Measurements from ENCODE around the gene CPSF3.

CPSF3 gene

DNA sequence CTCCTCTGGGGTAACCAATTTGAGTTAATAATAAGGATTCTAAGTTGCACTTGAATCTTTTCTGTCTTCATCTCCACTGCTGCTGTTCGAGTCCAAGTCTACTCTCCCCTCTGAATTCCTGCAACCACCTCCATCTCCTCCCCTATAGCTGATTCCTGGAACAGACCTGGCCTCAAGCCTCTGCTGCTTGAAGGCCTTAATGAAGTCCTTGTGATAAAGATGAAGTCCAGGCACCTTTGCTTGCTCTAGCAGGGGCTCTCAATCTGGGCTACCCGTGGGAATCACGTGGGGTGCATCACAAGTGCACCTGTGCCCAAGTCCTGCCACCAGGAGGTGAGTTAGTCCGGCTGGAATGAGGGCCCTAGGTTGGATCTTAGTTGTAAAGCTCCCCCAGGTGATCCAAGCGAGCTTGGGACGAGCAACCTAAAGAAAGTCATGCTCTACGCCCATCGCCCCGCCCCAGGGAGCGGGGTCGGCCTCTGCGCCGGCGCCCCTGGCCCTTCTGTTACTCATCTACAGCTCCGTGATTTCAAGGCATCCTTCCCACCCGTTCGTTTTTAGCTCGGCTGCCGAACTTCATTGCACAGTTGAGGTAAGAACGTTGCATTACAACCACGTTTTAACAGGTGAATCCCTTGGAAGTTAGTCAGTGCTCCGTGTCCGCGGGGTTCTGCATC, 50.0 kb downstream of the CPSF3 start:
- peak overlapping the region; percentile 64 for H3K27ac ChIP-seq (ENCODE audit: low read depth, low read length)
- peaks cover 49% of the 10 kb centered on the region for H3K79me2 ChIP-seq (ENCODE audit: control insufficient read depth, low read length)
- H3K36me3 ChIP-seq (ENCODE audit: control insufficient read depth, low read length) = peaks cover 74% of the 10 kb centered on the region
- H3K9me3 ChIP-seq (ENCODE audit: control insufficient read depth, insufficient read depth, low read length) = no peaks in the 10 kb centered on the region
- no peaks in the 10 kb centered on the region for H3K27me3 ChIP-seq (ENCODE audit: control insufficient read depth, low read length)
- peak overlapping the region; percentile 97 for H3K4me3 ChIP-seq (ENCODE audit: low read length)
- no peaks in the 10 kb centered on the region for H4K20me1 ChIP-seq (ENCODE audit: control insufficient read depth, insufficient read depth, low read depth, low read length)
- TF ChIP-seq EZH2phosphoT487 (IDR thresholded peaks at IDR 0.05; ENCODE audit: borderline replicate concordance, low read length) = no peak
- TF ChIP-seq, protein P1, sequence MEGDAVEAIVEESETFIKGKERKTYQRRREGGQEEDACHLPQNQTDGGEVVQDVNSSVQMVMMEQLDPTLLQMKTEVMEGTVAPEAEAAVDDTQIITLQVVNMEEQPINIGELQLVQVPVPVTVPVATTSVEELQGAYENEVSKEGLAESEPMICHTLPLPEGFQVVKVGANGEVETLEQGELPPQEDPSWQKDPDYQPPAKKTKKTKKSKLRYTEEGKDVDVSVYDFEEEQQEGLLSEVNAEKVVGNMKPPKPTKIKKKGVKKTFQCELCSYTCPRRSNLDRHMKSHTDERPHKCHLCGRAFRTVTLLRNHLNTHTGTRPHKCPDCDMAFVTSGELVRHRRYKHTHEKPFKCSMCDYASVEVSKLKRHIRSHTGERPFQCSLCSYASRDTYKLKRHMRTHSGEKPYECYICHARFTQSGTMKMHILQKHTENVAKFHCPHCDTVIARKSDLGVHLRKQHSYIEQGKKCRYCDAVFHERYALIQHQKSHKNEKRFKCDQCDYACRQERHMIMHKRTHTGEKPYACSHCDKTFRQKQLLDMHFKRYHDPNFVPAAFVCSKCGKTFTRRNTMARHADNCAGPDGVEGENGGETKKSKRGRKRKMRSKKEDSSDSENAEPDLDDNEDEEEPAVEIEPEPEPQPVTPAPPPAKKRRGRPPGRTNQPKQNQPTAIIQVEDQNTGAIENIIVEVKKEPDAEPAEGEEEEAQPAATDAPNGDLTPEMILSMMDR (IDR thresholded peaks at IDR 0.05; ENCODE audit: low read depth, low read length, poor library complexity, severe bottlenecking) = peak; percentile 18
- peaks cover 20% of the 10 kb centered on the region for H3F3A ChIP-seq (ENCODE audit: control insufficient read depth, insufficient read depth)
- H3K4me1 ChIP-seq (ENCODE audit: control insufficient read depth, low read length) = peaks cover 58% of the 10 kb centered on the region
- H3K9me2 ChIP-seq (replicated peaks; ENCODE audit: control insufficient read depth, low read length) = no peaks in the 10 kb centered on the region
- peak overlapping the region; percentile 95 for H3K4me2 ChIP-seq (ENCODE audit: low read length)

DNA sequence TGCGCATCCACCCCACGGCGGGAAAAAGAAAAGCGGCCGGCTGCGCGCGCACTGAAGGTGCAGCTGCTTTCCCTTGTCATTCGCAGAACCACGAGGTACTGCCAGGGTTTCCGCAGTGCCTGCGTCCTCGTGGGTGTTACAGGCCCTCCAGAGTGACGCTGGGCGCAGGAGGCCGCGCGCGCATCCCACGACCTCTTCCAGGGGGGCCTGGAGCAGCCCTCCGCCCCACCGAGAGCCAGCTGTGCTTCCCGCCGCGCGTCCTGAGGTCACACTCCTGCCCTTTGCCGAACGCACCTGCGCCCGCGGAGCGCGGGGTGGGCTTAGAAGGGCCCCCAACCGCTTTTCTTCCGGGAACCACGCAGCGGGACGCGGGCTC, 50.5 kb downstream of the CPSF3 start:
- Histone ChIP-seq H3K4me2 (ENCODE audit: low read length) (peak overlapping the region; percentile 95), H3K79me2 (ENCODE audit: control insufficient read depth, low read length) (peaks cover 54% of the 10 kb centered on the region), H3K36me3 (ENCODE audit: control insufficient read depth, low read length) (peaks cover 75% of the 10 kb centered on the region), H3K9me2 (replicated peaks; ENCODE audit: control insufficient read depth, low read length) (no peaks in the 10 kb centered on the region), H3F3A (ENCODE audit: control insufficient read depth, insufficient read depth) (peaks cover 25% of the 10 kb centered on the region), H3K27ac (ENCODE audit: low read depth, low read length) (peak overlapping the region; percentile 64), H3K4me3 (ENCODE audit: low read length) (peak overlapping the region; percentile 97), H3K27me3 (ENCODE audit: control insufficient read depth, low read length) (no peaks in the 10 kb centered on the region), H3K9me3 (ENCODE audit: control insufficient read depth, insufficient read depth, low read length) (no peaks in the 10 kb centered on the region), H3K4me1 (ENCODE audit: control insufficient read depth, low read length) (peaks cover 63% of the 10 kb centered on the region), H4K20me1 (ENCODE audit: control insufficient read depth, insufficient read depth, low read depth, low read length) (no peaks in the 10 kb centered on the region)
- no peak for TF ChIP-seq EZH2phosphoT487 (IDR thresholded peaks at IDR 0.05; ENCODE audit: borderline replicate concordance, low read length)
- TF ChIP-seq, protein P1 (IDR thresholded peaks at IDR 0.05; ENCODE audit: low read depth, low read length, poor library complexity, severe bottlenecking) = no peak

DNA sequence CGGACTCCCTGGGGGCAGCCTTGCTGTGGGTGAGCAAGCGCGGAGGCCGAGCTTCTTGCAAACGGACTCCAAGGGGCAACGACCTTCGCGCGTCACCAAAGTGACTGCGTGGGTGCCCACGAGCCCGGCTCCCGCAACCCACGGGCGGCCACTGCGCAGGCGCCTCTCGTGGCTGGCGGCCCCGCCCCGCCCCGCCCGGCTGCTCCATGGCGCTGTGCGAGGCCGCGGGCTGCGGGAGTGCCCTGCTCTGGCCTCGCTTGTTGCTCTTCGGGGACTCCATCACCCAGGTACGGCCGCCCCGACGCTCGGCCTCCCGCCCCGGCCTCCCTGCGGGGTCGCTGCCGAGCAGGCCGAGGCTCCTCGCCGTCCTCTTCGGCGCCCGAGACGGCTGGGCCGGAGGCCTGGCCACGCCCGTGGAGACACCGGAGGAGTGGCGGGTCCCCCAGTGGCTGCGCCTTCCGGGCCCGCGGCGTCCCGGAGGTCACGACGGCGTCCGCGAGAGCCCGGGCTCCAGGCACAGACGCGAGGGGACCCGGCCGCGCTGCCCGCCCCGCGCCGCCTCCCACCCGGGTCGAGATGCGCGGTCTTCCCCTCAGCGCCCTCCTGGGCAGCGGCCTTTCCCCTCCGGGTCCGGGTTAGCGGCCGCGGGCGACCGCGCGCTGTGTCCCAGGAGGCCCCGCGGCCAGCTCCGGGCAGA, 51.1 kb downstream of the CPSF3 start, which contains the start of gene IAH1:
IAH1 (plus strand) TSS at position 191 of the 697 bp plus-strand sequence; CDS start at position 207, 16 bp downstream.
- TF ChIP-seq EZH2phosphoT487 (IDR thresholded peaks at IDR 0.05; ENCODE audit: borderline replicate concordance, low read length) = no peak
- TF ChIP-seq, protein P1 (IDR thresholded peaks at IDR 0.05; ENCODE audit: low read depth, low read length, poor library complexity, severe bottlenecking) = no peak
- Histone ChIP-seq H3F3A (ENCODE audit: control insufficient read depth, insufficient read depth) (peaks cover 28% of the 10 kb centered on the region), H3K36me3 (ENCODE audit: control insufficient read depth, low read length) (peaks cover 75% of the 10 kb centered on the region), H3K27me3 (ENCODE audit: control insufficient read depth, low read length) (no peaks in the 10 kb centered on the region), H3K4me3 (ENCODE audit: low read length) (peak within 1 kb of the TSS; percentile 97), H3K9me2 (replicated peaks; ENCODE audit: control insufficient read depth, low read length) (no peaks in the 10 kb centered on the region), H3K79me2 (ENCODE audit: control insufficient read depth, low read length) (peaks cover 58% of the 10 kb centered on the region), H3K9me3 (ENCODE audit: control insufficient read depth, insufficient read depth, low read length) (no peaks in the 10 kb centered on the region), H3K27ac (ENCODE audit: low read depth, low read length) (peak within 1 kb of the TSS; percentile 64), H4K20me1 (ENCODE audit: control insufficient read depth, insufficient read depth, low read depth, low read length) (no peaks in the 10 kb centered on the region), H3K4me1 (ENCODE audit: control insufficient read depth, low read length) (peaks cover 68% of the 10 kb centered on the region), H3K4me2 (ENCODE audit: low read length) (peak within 1 kb of the TSS; percentile 95)
